ENCODE measurements around the gene RRM1. TPM values are rescaled to one million over a fixed set of nuclear protein-coding genes. Genes with fewer than 3 reads are reported as not detected.
A peak's percentile ranks its signal among the peaks of the same experiment; 100 is the strongest.
"Not testable (repeated sequence)": the region's sequence is repeated elsewhere in the genome, so short reads cannot be mapped to it uniquely, and the experiment has no call there.

RRM1 gene
- total RNA-seq, result 10 to 100 TPM; 54.9 to 66.5 TPM
- 80.1 to 86.5 reads per million in 2 donors for total RNA-seq

GRCh38 chr11:4094348-4095291 lies at the start of gene RRM1:
Gene RRM1 (plus strand): TSS chr11:4094799. CDS start chr11:4095013, 214 bp downstream.
- H3K9me3 ChIP-seq (ENCODE audit: control insufficient read depth, low read length, poor library complexity, severe bottlenecking), result no peaks in the 10 kb centered on the region
- H3K4me3 Mint-ChIP-seq, result peak within 1 kb of the TSS; percentile 98
- peak within 1 kb of the TSS; percentile 97 for H3K27ac Mint-ChIP-seq
- DNase-seq, result peak; percentile 84 to 85 (median 85)
- H3K36me3 Mint-ChIP-seq (ENCODE audit: low read depth), result peaks cover 10% of the 10 kb centered on the region
- peak; percentile 89 for ATAC-seq
- H3K4me1 Mint-ChIP-seq, result peaks cover 66% of the 10 kb centered on the region
- H3K27me3 Mint-ChIP-seq, result no peaks in the 10 kb centered on the region

DNA sequence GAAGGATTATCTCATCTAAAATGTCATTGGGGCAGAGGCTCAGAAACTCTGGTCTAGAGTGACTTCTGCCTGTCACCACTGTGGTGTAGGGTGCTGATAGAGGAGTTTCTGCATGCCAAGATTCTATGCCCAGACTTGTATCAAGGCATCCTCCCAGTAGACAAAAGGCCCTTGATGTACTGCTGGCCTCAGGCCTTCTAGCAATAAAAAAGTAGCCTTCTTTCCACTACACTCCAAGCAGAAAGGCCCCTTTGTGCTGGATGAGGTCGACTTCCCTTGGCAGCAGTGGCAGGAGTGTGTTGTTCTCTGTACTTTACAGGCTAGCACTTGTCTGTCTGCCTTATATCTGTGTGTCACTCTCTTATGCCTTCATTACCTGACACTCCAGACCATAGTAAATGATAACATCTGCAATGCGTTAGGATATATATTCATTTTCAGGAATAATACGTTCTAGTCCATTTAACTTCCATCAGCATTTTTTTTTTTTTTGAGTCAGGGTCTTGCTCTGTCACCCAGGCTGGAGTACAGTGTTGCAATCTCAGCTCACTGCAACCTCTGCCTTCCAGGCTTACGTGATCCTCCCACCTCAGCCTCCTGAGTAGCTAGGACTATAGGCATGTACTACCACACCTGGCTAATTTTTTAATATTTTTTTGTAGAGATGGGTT lies 49.5 kb upstream of the RRM1 start:
- no peaks in the 10 kb centered on the region for H3K9me3 ChIP-seq (ENCODE audit: control insufficient read depth, low read length, poor library complexity, severe bottlenecking)
- Mint-ChIP-seq H3K27me3 (no peaks in the 10 kb centered on the region), H3K4me1 (peaks cover 34% of the 10 kb centered on the region), H3K4me3 (no peak overlapping the region), H3K27ac (no peak overlapping the region), H3K36me3 (ENCODE audit: low read depth) (peaks cover 3% of the 10 kb centered on the region)
- ATAC-seq (no peak), DNase-seq (no peak)

DNA sequence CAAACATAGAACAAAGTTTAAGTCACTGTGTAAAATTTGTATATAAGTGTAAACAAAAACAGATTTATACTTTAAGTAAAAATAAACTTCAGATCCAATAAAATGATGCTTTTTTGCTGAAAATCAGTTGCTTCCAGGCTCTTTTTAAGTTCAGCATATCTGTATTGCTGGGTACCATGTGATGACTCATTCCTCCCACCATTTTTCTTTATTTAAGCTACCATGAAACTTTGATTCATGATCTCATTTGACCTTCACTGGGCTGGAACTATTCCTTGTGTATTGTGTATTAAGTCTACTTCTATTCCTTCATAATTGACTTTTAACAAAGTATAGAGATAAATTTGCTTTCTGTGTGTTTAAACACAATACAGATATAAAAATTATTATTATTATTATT lies 46.3 kb upstream of the RRM1 start:
- no peak for ATAC-seq
- H3K27ac Mint-ChIP-seq, result no peak overlapping the region

GRCh38 chr11:4049006-4049405 lies 45.6 kb upstream of the RRM1 start:
- H3K4me1 Mint-ChIP-seq, result peaks cover 14% of the 10 kb centered on the region
- no peaks in the 10 kb centered on the region for H3K27me3 Mint-ChIP-seq
- H3K27ac Mint-ChIP-seq, result no peak overlapping the region
- no peaks in the 10 kb centered on the region for H3K9me3 ChIP-seq (ENCODE audit: control insufficient read depth, low read length, poor library complexity, severe bottlenecking)
- no peak overlapping the region for H3K4me3 Mint-ChIP-seq
- ATAC-seq, result no peak
- DNase-seq, result no peak
- peaks cover 6% of the 10 kb centered on the region for H3K36me3 Mint-ChIP-seq (ENCODE audit: low read depth)

More for the DNA sequence above, 46.3 kb upstream of the RRM1 start:
- no peak overlapping the region for H3K4me3 Mint-ChIP-seq
- H3K36me3 Mint-ChIP-seq (ENCODE audit: low read depth), result peaks cover 6% of the 10 kb centered on the region
- no peaks in the 10 kb centered on the region for H3K9me3 ChIP-seq (ENCODE audit: control insufficient read depth, low read length, poor library complexity, severe bottlenecking)
- peaks cover 17% of the 10 kb centered on the region for H3K4me1 Mint-ChIP-seq
- no peak for DNase-seq
- no peaks in the 10 kb centered on the region for H3K27me3 Mint-ChIP-seq

GRCh38 chr11:4050138-4050537 lies 44.5 kb upstream of the RRM1 start:
- Mint-ChIP-seq H3K36me3 (ENCODE audit: low read depth) (peaks cover 6% of the 10 kb centered on the region), H3K27ac (no peak overlapping the region), H3K4me1 (peaks cover 15% of the 10 kb centered on the region), H3K4me3 (no peak overlapping the region), H3K27me3 (no peaks in the 10 kb centered on the region)
- DNase-seq (no peak), ATAC-seq (no peak)
- H3K9me3 ChIP-seq (ENCODE audit: control insufficient read depth, low read length, poor library complexity, severe bottlenecking), result no peaks in the 10 kb centered on the region

DNA sequence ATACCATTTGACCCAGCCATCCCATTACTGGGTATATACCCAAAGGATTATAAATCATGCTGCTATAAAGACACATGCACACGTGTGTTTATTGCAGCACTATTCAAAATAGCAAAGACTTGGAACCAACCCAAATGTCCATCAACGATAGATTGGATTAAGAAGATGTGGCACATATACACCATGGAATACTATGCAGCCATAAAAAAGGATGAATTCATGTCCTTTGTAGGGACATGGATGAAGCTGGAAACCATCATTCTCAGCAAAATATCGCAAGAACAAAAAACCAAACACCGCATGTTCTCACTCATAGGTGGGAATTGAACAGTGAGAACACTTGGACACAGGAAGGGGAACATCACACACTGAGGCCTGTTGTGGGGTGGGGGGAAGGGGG lies 41.4 kb upstream of the RRM1 start:
- not testable (repeated sequence) for H3K36me3 Mint-ChIP-seq (ENCODE audit: low read depth); ATAC-seq; H3K27ac Mint-ChIP-seq

DNA sequence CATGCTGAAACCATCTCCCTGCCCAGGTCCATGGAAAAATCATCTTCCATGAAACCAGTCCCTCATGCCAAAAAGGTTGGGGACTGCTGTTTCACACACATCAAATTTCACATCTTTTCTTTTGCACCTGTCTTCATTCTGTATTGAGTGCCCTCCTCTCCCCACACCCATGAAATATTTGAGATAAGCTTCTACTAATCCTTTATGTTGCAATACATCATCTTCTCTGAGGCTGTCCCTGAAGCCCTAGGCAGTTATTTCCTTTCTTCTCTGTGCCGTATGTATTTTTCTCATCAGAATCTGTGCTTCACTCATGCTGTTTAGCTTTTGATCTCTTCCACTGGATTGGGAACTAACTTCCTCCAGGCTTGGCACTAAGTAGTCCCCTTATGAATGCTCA lies 40.0 kb upstream of the RRM1 start:
- H3K27ac Mint-ChIP-seq, result no peak overlapping the region
- no peak overlapping the region for H3K4me3 Mint-ChIP-seq
- H3K9me3 ChIP-seq (ENCODE audit: control insufficient read depth, low read length, poor library complexity, severe bottlenecking), result no peaks in the 10 kb centered on the region
- no peaks in the 10 kb centered on the region for H3K27me3 Mint-ChIP-seq
- peaks cover 19% of the 10 kb centered on the region for H3K4me1 Mint-ChIP-seq
- H3K36me3 Mint-ChIP-seq (ENCODE audit: low read depth), result peaks cover 9% of the 10 kb centered on the region
- ATAC-seq (no peak), DNase-seq (no peak)

More for the DNA sequence above, 41.4 kb upstream of the RRM1 start:
- H3K9me3 ChIP-seq (ENCODE audit: control insufficient read depth, low read length, poor library complexity, severe bottlenecking); H3K27me3 Mint-ChIP-seq; DNase-seq; H3K4me3 Mint-ChIP-seq: not testable (repeated sequence)
- H3K4me1 Mint-ChIP-seq, result peaks cover 14% of the 10 kb centered on the region

GRCh38 chr11:4059424-4059823 lies 35.2 kb upstream of the RRM1 start:
- Mint-ChIP-seq H3K4me3 (no peak overlapping the region), H3K36me3 (ENCODE audit: low read depth) (peaks cover 7% of the 10 kb centered on the region), H3K27ac (peak overlapping the region; percentile 69), H3K4me1 (peaks cover 23% of the 10 kb centered on the region), H3K27me3 (no peaks in the 10 kb centered on the region)
- DNase-seq, result no peak
- ATAC-seq, result no peak
- H3K9me3 ChIP-seq (ENCODE audit: control insufficient read depth, low read length, poor library complexity, severe bottlenecking), result no peaks in the 10 kb centered on the region

DNA sequence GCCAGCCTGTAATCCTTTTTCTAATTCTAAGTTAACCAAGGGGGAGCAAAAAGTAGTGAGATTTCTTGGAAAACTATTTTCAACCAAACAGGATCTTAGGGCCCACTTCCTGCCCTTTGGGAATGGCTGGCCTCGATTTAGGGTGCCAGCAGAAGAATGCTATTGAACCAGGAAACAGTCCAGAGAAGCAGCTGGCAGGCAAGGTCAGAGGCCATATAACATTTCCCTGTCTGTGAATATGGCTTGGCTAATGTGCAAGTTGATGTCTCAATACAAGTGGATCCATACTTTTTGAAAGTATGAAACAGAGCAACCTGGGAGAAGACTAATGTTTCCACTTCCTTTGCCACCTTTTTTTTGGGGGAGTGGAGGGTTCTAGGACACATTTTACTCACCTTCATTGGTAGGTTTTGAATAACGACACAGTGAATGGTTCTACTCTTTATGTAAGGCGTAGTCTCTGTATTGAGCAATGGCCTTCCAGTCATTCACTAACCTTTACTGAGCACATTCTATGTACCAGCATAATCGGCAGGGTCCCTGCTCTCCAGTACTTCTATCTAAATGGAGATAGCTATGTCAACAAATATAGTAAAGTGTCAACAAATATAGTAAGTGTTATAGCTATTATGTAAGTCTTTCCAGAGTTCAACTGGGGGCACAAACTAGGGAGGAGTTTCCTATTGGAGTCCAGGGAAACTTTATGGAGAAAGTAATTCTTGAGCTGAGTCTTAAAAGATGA lies 34.2 kb upstream of the RRM1 start:
- Mint-ChIP-seq H3K4me3 (no peak overlapping the region), H3K27ac (peak overlapping the region; percentile 69), H3K36me3 (ENCODE audit: low read depth) (peaks cover 7% of the 10 kb centered on the region), H3K4me1 (peaks cover 24% of the 10 kb centered on the region), H3K27me3 (no peaks in the 10 kb centered on the region)
- no peak for ATAC-seq
- H3K9me3 ChIP-seq (ENCODE audit: control insufficient read depth, low read length, poor library complexity, severe bottlenecking), result no peaks in the 10 kb centered on the region
- DNase-seq, result no peak

DNA sequence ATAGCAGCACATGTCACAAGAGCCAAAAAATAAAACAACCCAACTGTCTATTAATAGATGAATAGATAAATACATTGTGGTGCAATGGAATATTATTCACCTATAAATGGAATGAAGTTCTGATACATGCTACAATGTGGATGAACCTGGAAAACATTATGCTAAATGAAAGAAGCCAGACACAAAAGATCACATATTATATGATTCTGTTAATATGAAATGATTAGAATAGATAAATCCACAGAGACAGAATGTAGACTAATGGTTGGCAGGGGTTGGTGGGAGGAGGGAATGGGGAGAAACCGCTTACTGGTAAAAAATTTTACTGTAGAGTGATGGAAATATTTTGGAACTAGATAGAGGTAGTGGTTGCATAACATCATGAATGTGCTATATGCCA lies 32.9 kb upstream of the RRM1 start:
- H3K27me3 Mint-ChIP-seq, result no peaks in the 10 kb centered on the region
- peaks cover 36% of the 10 kb centered on the region for H3K4me1 Mint-ChIP-seq
- ATAC-seq (no peak), DNase-seq (no peak)
- H3K27ac Mint-ChIP-seq, result peak overlapping the region; percentile 56
- H3K9me3 ChIP-seq (ENCODE audit: control insufficient read depth, low read length, poor library complexity, severe bottlenecking), result no peaks in the 10 kb centered on the region
- H3K4me3 Mint-ChIP-seq, result no peak overlapping the region
- H3K36me3 Mint-ChIP-seq (ENCODE audit: low read depth), result peaks cover 4% of the 10 kb centered on the region

- H3K27ac Mint-ChIP-seq, result peak overlapping the region; percentile 67
- ATAC-seq, result no peak
- H3K4me1 Mint-ChIP-seq, result peaks cover 46% of the 10 kb centered on the region
- DNase-seq, result no peak
- no peaks in the 10 kb centered on the region for H3K27me3 Mint-ChIP-seq
- H3K9me3 ChIP-seq (ENCODE audit: control insufficient read depth, low read length, poor library complexity, severe bottlenecking), result no peaks in the 10 kb centered on the region
- peaks cover 4% of the 10 kb centered on the region for H3K36me3 Mint-ChIP-seq (ENCODE audit: low read depth)
- no peak overlapping the region for H3K4me3 Mint-ChIP-seq
Measured at GRCh38 chr11:4063348-4063747, 31.3 kb upstream of the RRM1 start.

GRCh38 chr11:4064278-4064955 lies 30.2 kb upstream of the RRM1 start:
- Mint-ChIP-seq H3K27me3 (no peaks in the 10 kb centered on the region), H3K27ac (peak overlapping the region; percentile 94), H3K4me3 (no peak overlapping the region), H3K4me1 (peaks cover 50% of the 10 kb centered on the region), H3K36me3 (ENCODE audit: low read depth) (no peaks in the 10 kb centered on the region)
- ATAC-seq (no peak), DNase-seq (no peak)
- no peaks in the 10 kb centered on the region for H3K9me3 ChIP-seq (ENCODE audit: control insufficient read depth, low read length, poor library complexity, severe bottlenecking)
